Panc1 (cell line): ENCODE results near the gene DRD2.

Source experiments
- CTCF ChIP-seq: fragments of 450-650 bp; IDR thresholded peaks from 2 replicates; pipeline ENCODE4 v1.5.1; 2017; ENCODE audit warnings: mild to moderate bottlenecking
- SIN3A ChIP-seq: IDR thresholded peaks from 2 replicates; pipeline ENCODE4 v1.6.1; 2012; ENCODE audit warnings: low read depth, mild to moderate bottlenecking, low read length, moderate library complexity, borderline replicate concordance; ENCODE audit not compliant: insufficient read depth

GRCh38 chr11:113493206-113493605 lies 18.0 kb upstream of the DRD2 start:
- TF ChIP-seq CTCF (no peak), SIN3A (no peak)
